ENCODE results near the gene RNASE4. TPM values are rescaled to one million over a fixed set of nuclear protein-coding genes. Genes with fewer than 3 reads are reported as not detected.
"Not testable (repeated sequence)": the region's sequence is repeated elsewhere in the genome, so short reads cannot be mapped to it uniquely, and the experiment has no call there.

Gene RNASE4
- total and polyA plus RNA-seq, 10 of the 15 experiments (the other 5 are each of a cell fraction or from before 2014, with no cell fraction given): 0.87 to 2.6 (median 1.3) TPM

- Histone ChIP-seq H2AFZ (ENCODE audit: control insufficient read depth, low read depth, low read length) (no peak overlapping the region), H3K27ac (ENCODE audit: control insufficient read depth, insufficient read depth) (no peak overlapping the region), H3K4me1 (ENCODE audit: control insufficient read depth, insufficient read depth, low read length) (no peaks in the 10 kb centered on the region), H3K27me3 (replicated peaks in 1 of 2; ENCODE audit: control insufficient read depth in 2 of 2, insufficient read depth in 2 of 2, low read length in 1 of 2) (peaks cover 0 to 3% of the 10 kb centered on the region in 2 experiments; a peak in 2 of 4 replicates), H3K9me3 (replicated peaks; ENCODE audit: control insufficient read depth, insufficient read depth, low read length) (no peaks in the 10 kb centered on the region), H3K9ac (ENCODE audit: control insufficient read depth, insufficient read depth, low read length) (no peak overlapping the region), H3K4me3 (no peak overlapping the region), H4K20me1 (ENCODE audit: control insufficient read depth, insufficient read depth) (no peaks in the 10 kb centered on the region), H3K4me2 (ENCODE audit: control insufficient read depth, insufficient read depth) (no peak overlapping the region), H3K79me2 (ENCODE audit: control insufficient read depth, insufficient read depth, low read length) (no peaks in the 10 kb centered on the region), H3K36me3 (ENCODE audit: control insufficient read depth in 2 of 2, insufficient read depth in 2 of 2, low read length in 1 of 2) (no peaks in the 10 kb centered on the region)
- DNase-seq (ENCODE audit: low read depth, low spot score): no peak
- POLR2A ChIA-PET: no interaction called here
- intact Hi-C loops (cut with micrococcal nuclease; ENCODE audit: unreplicated experiment) (no loop called here), in situ Hi-C loops (cut with MboI) (no loop called here)
- no peak for FAIRE-seq
- SMC1A ChIA-PET (ENCODE audit: uncharacterized antibody, unreplicated experiment): no interaction called here
- ATAC-seq: no peak
- BruUV-seq (replicated peaks): no TSS peak
- 0% methylated on average over 4 of the region's 4 CpGs for WGBS (ENCODE audit: insufficient coverage, insufficient replicate concordance, low lambda C conversion rate, missing lambda C conversion rate)
- RAD21 ChIA-PET (ENCODE audit: unreplicated experiment): no interaction called here
- CTCF ChIA-PET: interaction anchor here (1.1 to 2.5 kb wide), 2 partner anchors 23 to 124 kb away, joined by 3 to 9 read pairs; no protein-coding TSS in a partner anchor
- TF ChIP-seq SMC3 (IDR thresholded peaks at IDR 0.05; ENCODE audit: borderline replicate concordance, low read length) (no peak), CHD1 (IDR thresholded peaks at IDR 0.05; ENCODE audit: low read depth, low read length) (no peak), BHLHE40 (IDR thresholded peaks at IDR 0.05; ENCODE audit: borderline replicate concordance in 1 of 2, low read depth in 2 of 2, low read length in 1 of 2) (no peak), FOXK2 (IDR thresholded peaks at IDR 0.05) (no peak), POLR2AphosphoS5 (IDR thresholded peaks at IDR 0.05; ENCODE audit: low read length) (no peak)
- TF ChIP-seq, protein P1, sequence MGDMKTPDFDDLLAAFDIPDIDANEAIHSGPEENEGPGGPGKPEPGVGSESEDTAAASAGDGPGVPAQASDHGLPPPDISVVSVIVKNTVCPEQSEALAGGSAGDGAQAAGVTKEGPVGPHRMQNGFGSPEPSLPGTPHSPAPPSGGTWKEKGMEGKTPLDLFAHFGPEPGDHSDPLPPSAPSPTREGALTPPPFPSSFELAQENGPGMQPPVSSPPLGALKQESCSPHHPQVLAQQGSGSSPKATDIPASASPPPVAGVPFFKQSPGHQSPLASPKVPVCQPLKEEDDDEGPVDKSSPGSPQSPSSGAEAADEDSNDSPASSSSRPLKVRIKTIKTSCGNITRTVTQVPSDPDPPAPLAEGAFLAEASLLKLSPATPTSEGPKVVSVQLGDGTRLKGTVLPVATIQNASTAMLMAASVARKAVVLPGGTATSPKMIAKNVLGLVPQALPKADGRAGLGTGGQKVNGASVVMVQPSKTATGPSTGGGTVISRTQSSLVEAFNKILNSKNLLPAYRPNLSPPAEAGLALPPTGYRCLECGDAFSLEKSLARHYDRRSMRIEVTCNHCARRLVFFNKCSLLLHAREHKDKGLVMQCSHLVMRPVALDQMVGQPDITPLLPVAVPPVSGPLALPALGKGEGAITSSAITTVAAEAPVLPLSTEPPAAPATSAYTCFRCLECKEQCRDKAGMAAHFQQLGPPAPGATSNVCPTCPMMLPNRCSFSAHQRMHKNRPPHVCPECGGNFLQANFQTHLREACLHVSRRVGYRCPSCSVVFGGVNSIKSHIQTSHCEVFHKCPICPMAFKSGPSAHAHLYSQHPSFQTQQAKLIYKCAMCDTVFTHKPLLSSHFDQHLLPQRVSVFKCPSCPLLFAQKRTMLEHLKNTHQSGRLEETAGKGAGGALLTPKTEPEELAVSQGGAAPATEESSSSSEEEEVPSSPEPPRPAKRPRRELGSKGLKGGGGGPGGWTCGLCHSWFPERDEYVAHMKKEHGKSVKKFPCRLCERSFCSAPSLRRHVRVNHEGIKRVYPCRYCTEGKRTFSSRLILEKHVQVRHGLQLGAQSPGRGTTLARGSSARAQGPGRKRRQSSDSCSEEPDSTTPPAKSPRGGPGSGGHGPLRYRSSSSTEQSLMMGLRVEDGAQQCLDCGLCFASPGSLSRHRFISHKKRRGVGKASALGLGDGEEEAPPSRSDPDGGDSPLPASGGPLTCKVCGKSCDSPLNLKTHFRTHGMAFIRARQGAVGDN (IDR thresholded peaks at IDR 0.05): no peak
These were observed 50.1 kb downstream of the RNASE4 start for GRCh38 chr14:20734430-20734806.

DNA sequence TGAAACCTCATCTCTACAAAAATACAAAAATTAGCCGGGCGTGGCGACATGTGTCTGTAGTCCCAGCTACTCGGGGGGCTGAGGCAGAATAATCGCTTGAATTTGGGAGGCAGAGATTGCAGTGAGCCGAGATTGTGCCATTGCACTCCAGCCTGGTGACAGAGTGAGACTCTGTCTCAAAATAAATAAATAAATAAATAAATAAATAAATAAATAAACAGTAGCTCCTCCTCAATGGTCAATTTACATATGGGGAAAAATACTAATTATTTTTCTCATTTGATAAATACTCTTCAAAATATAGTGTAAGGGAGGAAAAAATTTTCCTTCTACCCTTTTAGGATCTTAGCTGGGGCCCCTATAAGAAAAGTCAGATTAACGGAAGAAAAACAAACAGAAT is 53.9 kb downstream of the RNASE4 start:
- ATAC-seq; in situ Hi-C loops (cut with MboI); RAD21 ChIA-PET (ENCODE audit: unreplicated experiment); intact Hi-C loops (cut with micrococcal nuclease; ENCODE audit: unreplicated experiment); H2AFZ ChIP-seq (ENCODE audit: control insufficient read depth, low read depth, low read length); H3K9me3 ChIP-seq (replicated peaks; ENCODE audit: control insufficient read depth, insufficient read depth, low read length); DNase-seq (ENCODE audit: low read depth, low spot score); H3K36me3 ChIP-seq (ENCODE audit: control insufficient read depth in 2 of 2, insufficient read depth in 2 of 2, low read length in 1 of 2); H3K4me2 ChIP-seq (ENCODE audit: control insufficient read depth, insufficient read depth); FAIRE-seq; H3K4me1 ChIP-seq (ENCODE audit: control insufficient read depth, insufficient read depth, low read length); H3K27me3 ChIP-seq (replicated peaks in 1 of 2; ENCODE audit: control insufficient read depth in 2 of 2, insufficient read depth in 2 of 2, low read length in 1 of 2); H3K79me2 ChIP-seq (ENCODE audit: control insufficient read depth, insufficient read depth, low read length); BruUV-seq (replicated peaks); H3K9ac ChIP-seq (ENCODE audit: control insufficient read depth, insufficient read depth, low read length); H3K27ac ChIP-seq (ENCODE audit: control insufficient read depth, insufficient read depth); H4K20me1 ChIP-seq (ENCODE audit: control insufficient read depth, insufficient read depth); H3K4me3 ChIP-seq: not testable (repeated sequence)
- SMC1A ChIA-PET (ENCODE audit: uncharacterized antibody, unreplicated experiment): interaction anchor here (0.6 kb wide), 1 partner anchor 134 kb away, joined by 3 read pairs; no protein-coding TSS in a partner anchor
- CTCF ChIA-PET: interaction anchor here (0.9 to 1.8 kb wide), 4 partner anchors 11 to 207 kb away, joined by 3 to 4 read pairs (median 3); no protein-coding TSS in a partner anchor
- 70% methylated on average over 7 of the region's 7 CpGs for WGBS (ENCODE audit: insufficient coverage, insufficient replicate concordance, low lambda C conversion rate, missing lambda C conversion rate)
- POLR2A ChIA-PET: interaction anchor here (0.7 kb wide), 1 partner anchor 332 kb away, joined by 3 read pairs; no protein-coding TSS in a partner anchor

All from GM12878 (cell line).